HFF-Myc (cell line): ENCODE results near the gene PLB1.

Experiments used
- DNase-seq: peaks from one replicate; pipeline ENCODE4 v3.0.0-alpha.2; 2011; ENCODE audit warnings: low read depth; ENCODE audit errors: extremely low read depth
- H3K4me3 ChIP-seq: replicated peaks from 2 replicates; pipeline ENCODE4 v1.5.1; 2011; ENCODE audit warnings: low read depth, mild to moderate bottlenecking, control low read depth, low read length
- TF ChIP-seq, protein P1 (sequence below): IDR thresholded peaks from 2 replicates; pipeline ENCODE4 v1.5.1; 2012; ENCODE audit warnings: mild to moderate bottlenecking, low read depth, low read length, control low read depth; ENCODE audit errors: missing control alignments

The PLB1 gene

DNA sequence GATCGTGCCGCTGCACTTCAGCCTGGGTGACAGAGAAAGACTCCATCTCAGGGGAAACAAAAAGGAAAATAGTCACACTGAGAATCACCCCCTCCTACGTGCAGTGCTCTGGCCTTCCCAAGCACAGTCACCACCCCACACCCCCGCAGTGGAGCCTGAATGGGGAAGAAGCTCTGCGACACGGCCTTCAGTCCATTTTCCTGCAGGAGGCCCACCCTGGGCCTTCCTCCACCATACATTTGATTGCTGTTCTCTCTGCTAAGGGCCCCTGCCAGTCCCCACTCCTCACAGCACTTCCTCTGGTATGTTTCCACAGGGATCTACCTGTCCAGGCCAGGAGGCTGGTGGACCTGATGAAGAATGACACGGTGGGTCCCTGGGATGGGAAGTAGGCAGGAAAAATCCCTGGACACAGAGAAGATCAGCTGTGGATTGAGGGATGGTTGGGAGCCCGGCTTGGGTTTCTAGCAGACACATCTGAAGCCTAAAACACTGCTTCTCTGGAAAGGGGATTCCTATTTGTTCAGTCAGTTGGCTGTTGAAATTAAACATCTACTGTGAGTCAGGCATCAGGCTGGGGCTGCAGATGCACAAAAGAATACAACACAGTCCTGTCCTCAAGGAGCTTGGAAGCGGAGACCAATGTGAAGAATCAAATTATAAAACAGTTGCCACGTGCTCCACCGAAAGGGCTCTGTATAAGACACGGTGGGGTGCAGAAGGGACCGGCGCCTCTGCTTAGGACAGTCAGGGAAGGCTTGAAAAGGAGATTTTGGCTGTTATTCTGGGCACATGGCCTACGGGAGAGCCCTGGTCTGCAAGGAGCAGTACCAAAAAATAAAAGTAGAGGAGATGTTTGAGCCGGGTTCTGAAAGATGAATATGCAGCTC is 82.2 kb downstream of the PLB1 start:
- H3K4me3 ChIP-seq = no peak overlapping the region
- TF ChIP-seq, protein P1, sequence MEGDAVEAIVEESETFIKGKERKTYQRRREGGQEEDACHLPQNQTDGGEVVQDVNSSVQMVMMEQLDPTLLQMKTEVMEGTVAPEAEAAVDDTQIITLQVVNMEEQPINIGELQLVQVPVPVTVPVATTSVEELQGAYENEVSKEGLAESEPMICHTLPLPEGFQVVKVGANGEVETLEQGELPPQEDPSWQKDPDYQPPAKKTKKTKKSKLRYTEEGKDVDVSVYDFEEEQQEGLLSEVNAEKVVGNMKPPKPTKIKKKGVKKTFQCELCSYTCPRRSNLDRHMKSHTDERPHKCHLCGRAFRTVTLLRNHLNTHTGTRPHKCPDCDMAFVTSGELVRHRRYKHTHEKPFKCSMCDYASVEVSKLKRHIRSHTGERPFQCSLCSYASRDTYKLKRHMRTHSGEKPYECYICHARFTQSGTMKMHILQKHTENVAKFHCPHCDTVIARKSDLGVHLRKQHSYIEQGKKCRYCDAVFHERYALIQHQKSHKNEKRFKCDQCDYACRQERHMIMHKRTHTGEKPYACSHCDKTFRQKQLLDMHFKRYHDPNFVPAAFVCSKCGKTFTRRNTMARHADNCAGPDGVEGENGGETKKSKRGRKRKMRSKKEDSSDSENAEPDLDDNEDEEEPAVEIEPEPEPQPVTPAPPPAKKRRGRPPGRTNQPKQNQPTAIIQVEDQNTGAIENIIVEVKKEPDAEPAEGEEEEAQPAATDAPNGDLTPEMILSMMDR = no peak
- no peak for DNase-seq

DNA sequence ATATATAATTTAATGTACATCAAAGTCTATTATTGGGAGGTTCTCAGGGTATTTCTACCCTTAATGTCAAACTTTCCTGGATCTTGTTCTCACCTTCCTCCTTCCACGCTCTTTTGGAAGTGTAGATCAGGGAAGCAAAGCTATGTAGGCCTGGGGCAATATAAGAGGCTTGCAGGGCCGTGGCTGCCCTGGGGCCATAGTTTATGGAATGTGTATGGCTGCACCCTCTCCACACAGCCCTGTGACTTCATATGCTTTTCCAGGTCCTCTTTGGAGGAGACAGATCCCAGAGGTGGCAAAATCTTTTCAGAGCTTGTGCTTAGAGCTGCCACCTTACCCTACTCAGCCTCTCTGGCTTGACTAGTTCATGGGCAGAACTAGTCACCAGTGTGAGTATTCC is 82.9 kb downstream of the PLB1 start:
- no peak for DNase-seq
- H3K4me3 ChIP-seq = no peak overlapping the region
- TF ChIP-seq, protein P1 = no peak

DNA sequence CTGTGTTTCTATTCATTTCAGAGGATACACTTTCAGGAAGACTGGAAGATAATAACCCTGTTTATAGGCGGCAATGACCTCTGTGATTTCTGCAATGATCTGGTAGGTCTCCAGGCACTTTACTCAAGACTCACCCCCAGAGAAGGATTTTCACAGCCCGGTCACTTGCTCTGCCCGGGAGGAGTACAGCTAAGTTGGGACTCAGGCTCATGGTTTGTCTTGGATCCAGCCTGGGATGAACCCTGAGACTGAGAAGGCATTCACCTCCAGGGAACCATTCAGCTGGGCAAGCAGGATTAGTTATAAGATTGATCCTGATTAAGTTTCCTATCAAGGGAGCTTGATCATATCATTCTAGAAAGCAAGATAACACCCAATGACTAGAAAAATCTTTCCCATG is 83.7 kb downstream of the PLB1 start:
- TF ChIP-seq, protein P1 = no peak
- no peak overlapping the region for H3K4me3 ChIP-seq
- no peak for DNase-seq

DNA sequence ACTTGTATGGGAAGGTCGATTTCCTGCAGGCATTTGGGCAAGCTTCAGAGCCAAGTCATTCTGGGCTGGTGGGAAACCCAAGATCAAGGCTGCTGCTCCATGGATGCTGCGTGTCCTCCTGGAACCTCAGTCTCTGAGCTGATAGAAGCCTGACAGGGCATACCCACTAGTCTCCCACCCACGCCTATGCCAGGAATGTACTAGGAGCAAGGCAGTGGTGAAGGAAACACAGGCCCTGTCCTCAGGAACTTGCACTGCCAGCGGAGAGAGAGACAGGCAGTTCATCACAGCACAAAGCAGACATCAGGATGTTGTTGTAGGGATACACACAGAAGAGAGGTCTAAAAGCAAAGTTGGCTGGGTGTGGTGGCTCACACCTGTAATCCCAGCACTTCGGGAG is 84.2 kb downstream of the PLB1 start:
- TF ChIP-seq, protein P1 = no peak
- DNase-seq = no peak
- no peak overlapping the region for H3K4me3 ChIP-seq

DNA sequence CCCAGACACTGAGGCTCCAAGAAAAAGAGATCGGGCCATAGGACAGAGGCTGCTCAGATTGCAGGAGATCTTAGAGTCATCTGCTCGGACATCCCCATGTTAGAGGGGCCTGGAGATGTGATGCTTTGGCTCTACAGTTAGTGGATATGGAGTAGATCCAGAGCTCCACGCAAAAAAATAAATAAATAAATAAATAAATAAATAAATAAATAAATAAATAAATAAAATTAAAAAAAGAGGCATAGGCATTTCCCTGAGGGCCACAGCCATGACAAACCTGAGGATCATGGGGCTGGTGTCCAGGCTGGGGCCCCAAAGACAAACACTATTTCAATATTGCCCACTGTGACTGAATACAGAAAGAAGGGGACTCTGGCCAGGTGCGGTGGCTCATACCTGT is 85.5 kb downstream of the PLB1 start:
- TF ChIP-seq, protein P1 = no peak

DNA sequence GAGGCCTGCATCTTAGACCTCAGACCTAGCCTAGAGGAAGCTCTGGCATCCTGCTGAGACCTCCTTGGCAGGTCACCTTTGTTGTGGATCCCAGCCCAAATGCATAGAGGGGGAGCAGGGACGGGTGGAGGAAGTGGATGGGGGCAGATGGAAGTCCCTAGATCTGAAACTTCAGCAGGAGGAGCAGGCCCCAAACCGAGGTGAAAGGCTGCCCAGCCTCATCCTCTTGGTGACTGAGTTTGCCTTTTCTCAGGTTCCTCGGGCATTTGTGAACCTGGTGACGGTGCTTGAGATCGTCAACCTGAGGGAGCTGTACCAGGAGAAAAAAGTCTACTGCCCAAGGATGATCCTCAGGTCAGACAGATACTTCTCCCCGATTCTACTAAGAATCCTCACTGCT is 86.3 kb downstream of the PLB1 start:
- DNase-seq = no peak
- TF ChIP-seq, protein P1 = no peak
- no peak overlapping the region for H3K4me3 ChIP-seq

More for the DNA sequence above, 85.5 kb downstream of the PLB1 start:
- DNase-seq = no peak
- no peak overlapping the region for H3K4me3 ChIP-seq
